Epithelial cell of proximal tubule (primary cell): ENCODE measurements around the gene TLK1. TPM values are rescaled to one million over a fixed set of nuclear protein-coding genes. Genes with fewer than 3 reads are reported as not detected.

Experiments
- DNase-seq: peaks from one replicate; pipeline ENCODE4 v3.0.0-alpha.2; 2011; ENCODE audit warnings: low read depth
- H3K4me3 ChIP-seq: 2 replicates; pipeline ENCODE4 v1.5.1; 2011; ENCODE audit warnings: low read depth, mild to moderate bottlenecking, low read length
- total RNA-seq: library from RNA; depleted of rRNA; stranded (reverse); fragments of >200 nt; gene quantifications from 2 replicates; pipeline ENCODE4 v1.2.3, GENCODE V29; 2015
- TF ChIP-seq, protein P1 (sequence below): conservative IDR thresholded peaks from 2 replicates; pipeline ENCODE4 v1.5.1; 2012; ENCODE audit warnings: low read depth, mild to moderate bottlenecking, low read length

Gene TLK1
- total RNA-seq, 1 donor from 2014 or later, result 10.7 TPM

DNA sequence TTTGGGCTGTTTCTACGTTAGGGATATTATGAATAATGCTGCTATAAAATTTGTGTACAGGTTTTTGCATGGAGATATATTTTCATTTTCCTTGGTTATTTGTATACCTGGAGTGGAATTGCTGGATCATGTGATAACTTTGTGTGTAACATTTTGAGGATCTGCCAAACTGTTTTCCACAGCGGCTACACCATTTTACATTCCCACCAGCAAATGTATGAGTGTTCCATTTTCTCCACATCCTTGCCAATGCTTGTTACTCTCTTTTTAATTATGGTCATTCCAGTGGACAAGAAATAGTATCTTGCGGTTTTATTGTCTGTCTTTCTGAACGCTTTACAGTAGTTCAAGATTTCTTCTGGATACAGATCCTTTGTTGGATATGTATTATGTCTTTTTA lies 218.1 kb downstream of the TLK1 start:
- no peak overlapping the region for H3K4me3 ChIP-seq
- no peak for DNase-seq
- TF ChIP-seq, protein P1, sequence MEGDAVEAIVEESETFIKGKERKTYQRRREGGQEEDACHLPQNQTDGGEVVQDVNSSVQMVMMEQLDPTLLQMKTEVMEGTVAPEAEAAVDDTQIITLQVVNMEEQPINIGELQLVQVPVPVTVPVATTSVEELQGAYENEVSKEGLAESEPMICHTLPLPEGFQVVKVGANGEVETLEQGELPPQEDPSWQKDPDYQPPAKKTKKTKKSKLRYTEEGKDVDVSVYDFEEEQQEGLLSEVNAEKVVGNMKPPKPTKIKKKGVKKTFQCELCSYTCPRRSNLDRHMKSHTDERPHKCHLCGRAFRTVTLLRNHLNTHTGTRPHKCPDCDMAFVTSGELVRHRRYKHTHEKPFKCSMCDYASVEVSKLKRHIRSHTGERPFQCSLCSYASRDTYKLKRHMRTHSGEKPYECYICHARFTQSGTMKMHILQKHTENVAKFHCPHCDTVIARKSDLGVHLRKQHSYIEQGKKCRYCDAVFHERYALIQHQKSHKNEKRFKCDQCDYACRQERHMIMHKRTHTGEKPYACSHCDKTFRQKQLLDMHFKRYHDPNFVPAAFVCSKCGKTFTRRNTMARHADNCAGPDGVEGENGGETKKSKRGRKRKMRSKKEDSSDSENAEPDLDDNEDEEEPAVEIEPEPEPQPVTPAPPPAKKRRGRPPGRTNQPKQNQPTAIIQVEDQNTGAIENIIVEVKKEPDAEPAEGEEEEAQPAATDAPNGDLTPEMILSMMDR, result no peak

Other genes starting within 250 kb of the TLK1 start
- gene GORASP2, start 231.6 kb downstream of the TLK1 start, total RNA-seq, result 56.2 and 65.6 TPM in 2 replicates